HuH-7 (cell line): ENCODE measurements around the gene MCM3AP.
"Not testable (repeated sequence)": the region's sequence is repeated elsewhere in the genome, so short reads cannot be mapped to it uniquely, and the experiment has no call there.

Experiments
- DNase-seq: peaks from one replicate; pipeline ENCODE4 v3.0.0; 2011; ENCODE audit warnings: low spot score

MCM3AP gene

DNA sequence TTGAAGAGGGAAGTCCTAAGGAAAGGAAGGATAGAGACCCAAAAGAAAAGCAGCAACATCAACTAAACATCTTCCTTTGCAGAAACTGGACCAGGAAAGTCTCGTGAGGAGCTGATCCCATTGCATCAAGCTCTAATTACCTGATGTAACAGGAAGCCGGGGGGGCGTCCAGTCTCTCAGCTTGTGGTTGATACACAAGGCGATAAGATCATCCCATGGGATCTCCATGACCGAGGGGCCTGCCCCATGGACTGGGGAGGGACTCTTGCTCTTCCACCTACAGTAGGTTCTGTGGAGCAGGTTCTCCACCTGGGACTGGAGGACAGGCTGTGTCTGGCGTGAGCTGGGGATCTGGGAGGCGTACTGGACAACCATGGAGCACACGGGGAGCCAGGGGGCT is 42.1 kb downstream of the MCM3AP start:
- no peak for DNase-seq

- not testable (repeated sequence) for DNase-seq
Observed at GRCh38 chr21:46241577-46241976, 43.8 kb downstream of the MCM3AP start.

- no peak for DNase-seq
Observed at GRCh38 chr21:46239817-46240325, 45.5 kb downstream of the MCM3AP start.

GRCh38 chr21:46237474-46237873 is 47.9 kb downstream of the MCM3AP start:
- DNase-seq = no peak

GRCh38 chr21:46234436-46234950 is 50.9 kb downstream of the MCM3AP start:
- DNase-seq = no peak

DNA sequence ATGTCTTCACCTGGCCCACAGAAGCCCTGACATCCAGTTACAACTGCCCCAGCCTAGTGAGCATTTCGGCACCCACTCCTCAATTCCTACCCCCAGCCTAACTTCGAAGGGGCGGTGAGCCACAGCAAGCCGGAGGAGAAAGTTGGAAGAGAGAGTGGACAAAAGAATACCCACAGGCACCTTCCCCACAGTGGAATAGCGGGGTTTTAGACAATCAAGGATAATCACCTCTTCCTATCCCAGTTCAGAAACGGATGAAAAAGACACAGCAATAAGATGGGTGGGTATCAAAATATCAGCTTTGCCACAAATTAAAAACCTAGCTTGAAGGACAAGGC is 55.5 kb downstream of the MCM3AP start:
- no peak for DNase-seq

DNA sequence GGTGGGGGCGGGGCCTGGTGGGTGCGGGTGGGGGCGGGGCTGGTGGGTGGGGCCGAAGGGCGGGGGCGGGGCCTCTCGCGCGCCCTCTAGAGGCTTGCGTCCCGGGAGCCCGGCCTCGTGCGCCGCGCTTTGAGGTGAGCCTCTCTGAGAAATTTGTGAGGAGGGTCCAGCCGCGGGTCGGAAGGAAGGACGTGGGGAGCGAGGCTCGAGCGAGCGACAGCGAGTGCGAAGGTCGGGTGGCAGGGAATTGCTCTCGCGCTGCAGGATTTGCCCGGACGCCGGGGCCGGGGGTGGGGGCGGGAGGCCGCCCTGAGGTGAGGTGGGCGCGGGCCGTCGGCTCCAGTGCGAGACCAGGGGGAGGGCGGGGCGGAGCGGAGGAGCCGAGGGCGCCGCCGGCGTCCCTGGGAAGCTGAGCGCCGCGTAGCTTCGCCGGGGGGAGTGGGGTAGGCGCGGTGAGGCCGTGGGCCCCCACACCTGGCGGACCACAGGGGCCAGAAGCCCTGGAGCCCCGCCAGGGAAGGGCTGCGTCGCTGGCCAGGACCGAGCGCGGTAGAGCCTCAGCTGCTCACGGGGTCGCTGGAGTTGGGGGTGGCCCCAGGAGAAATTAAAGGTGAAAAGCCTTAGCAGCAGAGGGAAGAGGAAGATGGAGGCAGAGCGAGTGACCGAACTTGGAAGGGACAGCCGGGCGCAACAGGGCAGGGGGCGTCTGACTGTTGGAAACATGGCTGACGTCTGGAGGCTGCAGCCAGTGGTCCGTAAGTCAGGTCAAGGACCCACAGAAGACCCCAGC is 56.1 kb downstream of the MCM3AP start:
- peak; percentile 58 for DNase-seq

DNA sequence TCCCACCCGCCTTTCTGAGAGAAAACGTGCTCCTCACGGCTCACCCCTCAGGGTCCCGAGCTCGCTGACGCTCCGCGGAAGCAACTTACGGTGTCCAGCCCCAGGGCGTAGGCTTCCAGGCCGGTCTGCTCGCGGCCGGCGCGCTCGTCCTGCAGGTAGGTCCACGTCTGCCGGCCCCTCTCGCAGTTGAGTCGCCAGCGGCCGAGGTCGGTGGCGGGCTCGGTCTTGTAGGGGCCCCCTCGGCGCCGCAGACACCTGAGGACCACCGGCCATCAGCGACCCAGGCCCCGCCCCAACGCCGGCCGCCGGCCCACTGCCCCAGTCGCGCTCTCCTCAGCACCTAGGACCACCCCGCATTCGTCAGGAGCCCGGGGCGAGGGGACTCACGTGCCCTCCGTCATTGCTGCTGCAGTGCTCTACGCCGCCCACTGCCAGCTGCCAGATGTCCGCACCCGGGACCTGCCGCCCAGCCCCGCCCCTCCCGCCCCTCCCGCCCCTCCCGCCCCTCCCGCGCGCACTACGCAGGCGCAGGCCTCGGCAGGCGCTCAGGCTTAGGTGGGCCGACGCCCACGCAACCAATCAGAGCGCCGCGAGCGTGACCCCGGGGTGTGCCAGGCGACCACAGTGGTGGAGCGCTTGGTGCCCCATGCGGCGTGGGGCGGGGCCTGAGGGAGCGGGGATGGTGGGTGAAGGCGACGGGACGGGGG is 56.9 kb downstream of the MCM3AP start, which contains the start of gene LSS:
Gene LSS (minus strand): TSS at position 430 of the 707 bp plus-strand sequence. CDS start 29 bp downstream, at position 401.
- DNase-seq = peak; percentile 98

DNA sequence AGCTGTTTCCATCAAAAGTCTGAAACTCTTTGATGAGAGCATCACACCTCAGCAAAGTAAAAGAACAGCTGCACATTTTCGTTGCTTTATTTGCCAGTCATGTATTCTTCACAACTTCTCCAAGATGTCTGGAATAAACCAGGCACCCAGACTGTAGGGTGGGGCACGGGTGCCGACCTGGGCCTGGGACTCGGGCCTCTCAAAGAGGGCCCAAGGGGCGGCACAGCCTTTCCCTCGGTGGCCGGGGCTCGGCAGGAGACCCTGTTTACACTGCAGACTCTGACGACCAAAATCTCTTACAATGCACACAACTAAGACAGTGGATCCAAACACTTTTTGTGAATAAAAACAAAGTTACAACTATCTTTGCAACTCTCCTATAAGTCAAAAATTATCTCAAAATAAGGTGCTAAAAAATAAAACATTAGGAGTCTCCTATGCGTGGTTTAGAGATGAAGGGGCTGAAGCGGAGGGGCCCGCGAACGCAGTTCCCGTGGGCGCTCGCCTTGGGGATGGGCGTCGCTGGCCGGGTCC is 57.5 kb downstream of the MCM3AP start:
- no peak for DNase-seq

DNA sequence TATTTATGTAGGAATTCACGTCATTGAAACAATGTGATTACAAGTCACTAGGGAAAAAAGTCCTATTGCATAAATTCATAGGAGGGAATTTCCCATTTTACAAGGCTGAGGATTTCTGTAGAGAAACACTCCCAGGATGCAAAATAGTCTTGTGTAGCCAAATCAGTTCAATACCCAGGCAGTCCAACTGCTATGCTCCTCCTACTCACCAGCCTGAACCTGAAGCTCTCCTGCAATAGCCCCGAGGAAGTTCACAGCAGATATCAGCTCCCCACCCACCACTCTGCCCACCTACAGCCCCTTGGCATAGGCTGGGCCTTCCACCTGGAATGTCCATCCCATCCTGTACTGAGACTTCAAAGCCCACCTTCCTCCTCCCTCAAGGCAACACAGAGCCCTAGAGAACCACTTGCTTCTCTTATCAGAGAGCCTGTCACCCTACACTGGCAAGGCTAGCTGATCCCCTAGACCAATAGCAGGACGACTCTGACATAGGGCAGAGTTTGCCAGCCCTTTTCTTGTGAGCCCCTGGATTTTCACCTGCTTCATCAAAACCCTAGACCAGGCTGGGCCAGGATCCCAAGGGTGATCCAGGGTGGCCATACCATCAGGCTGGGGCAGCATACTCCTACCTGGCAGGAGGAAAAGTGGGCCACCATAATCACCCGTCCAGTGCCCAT is 58.4 kb downstream of the MCM3AP start:
- DNase-seq = peak; percentile 20

- no peak for DNase-seq
Observed at GRCh38 chr21:46226146-46226545, 59.3 kb downstream of the MCM3AP start.

GRCh38 chr21:46223661-46224060 is 61.8 kb downstream of the MCM3AP start:
- not testable (repeated sequence) for DNase-seq

- no peak for DNase-seq
Observed at GRCh38 chr21:46223217-46223616, 62.2 kb downstream of the MCM3AP start.

GRCh38 chr21:46222436-46223116 is 62.8 kb downstream of the MCM3AP start:
- no peak for DNase-seq

GRCh38 chr21:46221664-46222435 is 63.6 kb downstream of the MCM3AP start:
- DNase-seq = no peak

- no peak for DNase-seq
Observed at GRCh38 chr21:46220847-46221246, 64.6 kb downstream of the MCM3AP start.

DNA sequence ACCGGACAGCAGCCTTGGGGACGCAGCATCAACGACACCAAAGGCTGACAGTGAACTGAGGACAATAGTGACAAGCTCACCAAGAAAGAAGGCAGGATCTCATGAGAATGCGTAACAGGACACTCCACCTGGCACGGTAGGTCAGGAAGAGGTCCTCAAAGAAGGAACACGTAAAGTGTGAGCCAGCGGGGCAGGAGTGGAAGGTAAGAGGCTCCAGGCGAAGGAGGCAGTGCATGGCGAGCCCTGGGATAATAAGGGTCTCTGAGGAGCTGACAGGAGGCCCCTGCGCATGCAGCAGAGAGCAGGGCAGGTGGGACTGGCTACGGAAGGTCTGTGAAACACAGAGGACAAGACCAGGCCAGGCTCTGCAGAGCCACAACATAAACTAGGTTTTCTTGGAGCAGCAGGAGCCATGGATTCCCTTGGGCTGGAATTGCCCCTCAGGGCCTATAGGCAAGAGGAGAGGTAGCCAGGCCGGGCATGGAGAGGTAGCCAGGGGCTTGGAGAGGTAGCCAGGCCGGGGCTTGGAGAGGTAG is 65.1 kb downstream of the MCM3AP start:
- no peak for DNase-seq

DNA sequence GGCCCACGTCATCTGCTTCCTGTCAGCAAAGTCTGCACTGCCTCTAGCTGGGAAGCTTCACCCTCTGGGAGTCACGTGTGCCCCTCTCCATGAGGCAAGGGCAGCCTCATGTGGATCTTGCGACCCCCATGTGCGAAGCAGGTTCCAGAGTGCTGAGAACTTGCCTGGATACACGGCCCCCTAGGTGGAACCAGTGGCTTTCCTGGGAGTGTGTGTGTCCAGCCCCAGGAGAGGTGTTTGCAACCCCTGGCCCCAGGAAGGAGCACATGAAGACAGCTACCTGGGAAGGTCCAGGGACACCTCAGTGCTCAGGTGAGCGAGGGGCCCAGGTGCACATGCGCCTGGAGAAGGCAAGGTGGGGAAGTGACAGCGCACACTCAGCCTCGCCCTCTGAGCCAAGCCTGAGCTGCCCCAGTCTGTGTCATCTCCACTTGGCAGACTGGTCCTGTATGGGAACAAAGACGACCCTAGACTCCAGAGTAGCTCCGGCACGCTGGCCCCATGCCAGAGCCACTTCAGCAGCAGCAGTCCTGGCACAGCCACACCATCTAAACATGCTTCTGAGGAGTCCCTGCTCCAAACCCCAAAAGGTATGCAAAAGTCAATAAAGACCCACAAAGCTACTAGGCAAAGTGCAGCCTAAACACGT is 65.7 kb downstream of the MCM3AP start:
- DNase-seq = no peak

- DNase-seq = no peak
Observed at GRCh38 chr21:46218906-46219590, 66.4 kb downstream of the MCM3AP start.
